NCI-H2171 (cell line): ENCODE data around the gene CHCHD5.
"Not testable (repeated sequence)": the region's sequence is repeated elsewhere in the genome, so short reads cannot be mapped to it uniquely, and the experiment has no call there.

ENCODE experiments used
- DNase-seq: peaks from one replicate; lab custom pipeline; 2025; lab: John Stamatoyannopoulos, UW

Gene CHCHD5

GRCh38 chr2:112588611-112589045 lies 4.2 kb downstream of the CHCHD5 start:
- DNase-seq: no peak

- DNase-seq: no peak
These were observed 7.0 kb downstream of the CHCHD5 start for GRCh38 chr2:112591413-112591812.

GRCh38 chr2:112593736-112594135 lies 9.3 kb downstream of the CHCHD5 start:
- no peak for DNase-seq

GRCh38 chr2:112597537-112598322 lies 13.3 kb downstream of the CHCHD5 start:
- DNase-seq: no peak

GRCh38 chr2:112600634-112601033 lies 16.2 kb downstream of the CHCHD5 start:
- DNase-seq: no peak

DNA sequence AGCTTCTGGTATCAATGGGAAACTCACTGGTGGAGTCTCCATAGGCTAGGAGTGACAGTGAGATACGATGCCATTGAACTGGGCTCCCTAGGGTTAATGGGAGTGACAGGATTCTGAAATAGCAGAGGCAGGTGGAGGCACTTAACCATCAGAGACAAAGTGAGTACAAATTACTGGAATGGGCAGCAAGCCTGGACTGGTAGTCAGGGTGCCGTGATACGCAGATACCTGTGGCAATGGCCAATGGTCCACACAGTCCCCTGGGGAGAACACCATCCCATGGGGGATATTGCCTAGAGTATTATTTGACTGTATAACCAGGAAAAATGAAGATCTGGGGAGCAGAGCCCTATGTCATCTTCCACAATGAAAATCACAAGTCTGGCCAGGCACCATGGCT lies 17.3 kb downstream of the CHCHD5 start:
- no peak for DNase-seq

DNA sequence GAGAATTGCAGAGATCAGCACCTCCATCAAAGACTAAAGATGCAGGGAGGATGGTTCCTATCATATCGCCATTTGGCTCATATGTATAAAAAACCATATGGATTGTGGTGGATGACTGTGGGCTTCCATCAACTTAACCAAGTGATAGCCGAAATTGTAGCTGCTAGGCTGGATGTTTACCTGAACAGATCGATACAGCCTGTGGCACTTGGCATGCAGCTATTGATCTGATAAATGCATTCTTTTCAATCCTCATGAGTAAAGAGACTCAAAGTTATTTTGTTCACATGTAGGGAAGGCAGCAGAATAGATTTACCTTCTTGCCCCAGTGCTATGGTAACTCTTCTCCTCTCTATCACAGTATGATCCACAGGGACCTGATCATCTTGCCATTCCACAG lies 18.5 kb downstream of the CHCHD5 start:
- no peak for DNase-seq

DNA sequence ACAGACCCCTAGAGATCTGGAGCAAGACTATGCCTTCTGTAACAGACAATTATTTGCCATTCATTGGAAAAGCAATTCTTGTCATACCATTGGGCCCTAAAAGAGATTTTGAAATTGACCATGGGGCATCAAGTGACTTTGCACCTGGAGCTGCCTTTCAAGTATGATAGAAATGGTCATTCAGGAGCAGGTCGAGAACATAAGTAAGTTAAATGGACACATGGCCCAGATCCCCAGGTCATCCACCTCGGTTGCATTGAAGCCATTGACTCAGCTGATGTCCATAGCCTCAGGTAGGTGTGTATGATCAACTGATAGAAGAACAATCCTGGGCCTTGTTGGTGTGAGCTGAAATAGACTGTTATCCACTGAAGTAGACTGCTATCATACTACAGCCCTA lies 19.3 kb downstream of the CHCHD5 start:
- DNase-seq: no peak

GRCh38 chr2:112604952-112605351 lies 20.5 kb downstream of the CHCHD5 start:
- DNase-seq: no peak

DNA sequence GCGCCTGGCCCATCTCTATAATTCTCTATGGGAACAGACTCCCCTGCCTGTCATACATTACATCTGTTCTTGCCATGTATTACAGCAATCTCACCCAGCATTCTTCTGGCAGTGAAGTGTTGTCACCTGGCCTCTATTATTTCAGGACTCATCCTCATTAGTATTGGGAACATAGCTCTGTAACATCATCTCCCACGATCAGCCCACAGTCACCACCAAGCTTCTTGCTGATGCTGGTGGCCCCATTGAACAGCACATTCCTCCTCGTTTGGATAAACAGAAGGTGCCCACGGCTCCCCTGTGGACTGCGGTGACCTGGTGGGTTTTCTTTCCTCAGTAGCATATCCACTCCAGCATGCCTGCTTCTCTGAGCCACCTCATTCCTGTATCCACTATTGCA lies 21.5 kb downstream of the CHCHD5 start:
- DNase-seq: no peak

GRCh38 chr2:112606547-112606946 lies 22.1 kb downstream of the CHCHD5 start:
- DNase-seq: no peak

DNA sequence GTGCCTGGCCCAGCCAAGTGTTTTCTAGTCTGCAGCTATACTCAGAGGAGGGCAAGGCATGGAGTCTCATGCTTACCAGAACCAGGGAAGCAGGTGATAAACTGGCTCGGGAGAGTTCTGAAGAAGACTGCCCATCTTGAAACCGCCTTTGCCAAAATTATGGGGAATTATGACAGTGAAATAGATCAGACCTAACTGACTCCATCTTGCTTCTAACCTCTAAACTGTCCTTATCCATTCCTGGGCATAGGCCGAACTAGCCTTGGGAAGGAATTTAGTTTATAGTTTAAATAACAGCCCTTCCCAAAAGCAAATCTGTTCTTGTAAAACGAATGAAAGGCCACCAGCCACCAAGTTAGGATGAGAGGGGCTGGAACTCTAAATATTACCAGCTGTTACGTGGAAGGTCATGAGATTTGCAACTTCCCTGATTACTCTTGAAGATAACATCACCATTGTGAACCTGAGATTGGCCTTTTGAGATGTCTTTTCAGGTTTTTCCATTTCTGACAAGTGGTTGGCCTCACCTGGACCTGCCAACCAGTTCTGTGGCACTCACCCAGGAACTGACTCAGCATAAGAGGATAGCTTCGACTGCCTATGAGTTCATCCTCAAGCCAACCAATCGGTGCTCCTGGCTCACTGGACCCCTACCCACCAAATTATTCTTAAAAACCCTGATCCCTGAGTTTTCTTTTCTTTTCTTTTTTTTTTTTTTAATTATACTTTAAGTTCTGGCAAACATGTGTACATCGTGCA lies 23.4 kb downstream of the CHCHD5 start:
- DNase-seq: no peak

DNA sequence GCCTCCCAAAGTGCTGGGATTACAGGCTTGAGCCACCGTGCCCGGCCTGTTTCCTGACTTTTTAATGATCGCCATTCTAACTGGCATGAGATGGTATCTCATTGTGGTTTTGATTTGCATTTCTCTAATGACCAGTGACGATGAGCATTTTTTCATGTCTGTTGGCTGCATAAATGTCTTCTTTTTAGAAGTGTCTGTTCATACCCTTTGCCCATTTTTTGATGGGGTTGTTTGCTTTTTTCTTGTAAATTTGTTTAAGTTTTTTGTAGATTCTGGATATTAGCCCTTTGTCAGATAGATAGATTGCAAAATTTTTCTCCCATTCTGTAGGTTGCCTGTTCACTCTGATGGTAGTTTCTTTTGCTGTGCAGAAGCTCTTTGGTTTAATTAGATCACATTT lies 24.9 kb downstream of the CHCHD5 start:
- not testable (repeated sequence) for DNase-seq

- not testable (repeated sequence) for DNase-seq
These were observed 27.9 kb downstream of the CHCHD5 start for GRCh38 chr2:112612283-112612682.

DNA sequence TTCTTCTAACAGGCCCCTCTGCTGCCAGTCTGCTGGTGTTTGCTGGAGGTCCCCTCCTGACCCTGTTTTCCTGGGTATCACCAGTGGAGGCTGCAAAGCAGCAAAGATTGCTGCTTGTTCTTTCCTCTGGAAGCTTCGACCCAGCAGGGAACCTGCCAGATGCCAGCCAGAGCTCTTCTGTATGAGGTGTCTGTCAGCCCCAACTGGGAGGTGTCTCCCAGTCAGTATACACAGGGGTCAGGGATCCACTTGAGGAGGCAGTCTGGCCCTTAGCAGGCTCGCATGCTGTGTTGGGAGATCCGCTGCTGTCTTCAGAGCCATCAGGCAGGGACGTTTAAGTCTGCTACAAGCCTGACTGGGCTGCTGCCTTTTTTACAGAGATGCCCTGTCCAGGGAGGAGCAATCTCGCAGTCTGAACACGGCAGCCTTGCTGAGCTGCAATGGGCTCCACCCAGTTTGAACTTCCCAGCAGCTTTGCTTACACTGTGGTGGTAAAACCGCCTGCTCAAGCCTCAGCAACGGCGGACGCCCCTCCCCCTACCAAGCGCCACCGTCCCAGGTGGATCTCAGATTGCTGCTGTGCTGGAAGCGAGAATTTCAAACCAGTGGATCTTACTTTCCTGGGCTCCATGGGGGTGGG lies 29.9 kb downstream of the CHCHD5 start:
- DNase-seq: peak; percentile 2

GRCh38 chr2:112615051-112615450 lies 30.6 kb downstream of the CHCHD5 start:
- DNase-seq: no peak

DNA sequence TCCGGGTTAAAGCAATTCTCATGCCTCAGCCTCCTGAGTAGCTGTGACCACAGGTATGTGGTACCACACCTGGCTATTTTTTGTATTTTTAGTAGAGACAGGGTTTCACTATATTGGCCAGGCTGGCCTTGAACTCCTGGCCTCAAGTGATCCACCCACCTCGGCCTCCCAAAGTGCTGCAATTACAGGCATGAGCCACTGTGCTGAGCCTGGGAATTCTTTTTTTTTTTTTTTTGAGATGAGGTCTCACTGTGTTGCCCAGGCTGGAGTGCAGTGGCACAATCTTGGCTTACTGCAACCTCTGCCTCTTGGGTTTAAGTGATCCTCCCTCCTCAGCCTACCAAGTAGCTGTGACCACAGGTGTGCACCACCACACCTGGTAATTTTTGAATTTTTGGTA lies 31.4 kb downstream of the CHCHD5 start:
- not testable (repeated sequence) for DNase-seq

DNA sequence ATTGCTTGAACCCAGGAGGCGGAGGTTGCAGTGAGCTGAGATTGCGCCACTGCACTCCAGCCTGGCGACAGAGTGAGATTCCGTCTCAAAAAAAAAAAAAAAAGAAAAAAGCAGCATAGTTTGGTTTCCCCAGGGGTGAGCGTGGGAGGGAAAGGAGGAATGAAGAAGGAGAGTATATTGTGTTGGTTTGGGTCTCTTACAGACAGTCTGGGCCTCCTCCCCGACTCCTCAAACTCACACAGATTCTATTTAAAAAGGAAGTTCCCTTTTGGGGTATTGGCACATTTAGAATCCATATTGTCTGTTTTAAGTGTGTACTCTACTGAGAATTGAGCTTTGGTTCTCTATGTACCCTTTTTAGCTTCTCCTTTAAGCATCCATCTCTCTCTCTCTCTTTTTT lies 34.0 kb downstream of the CHCHD5 start:
- DNase-seq: no peak

GRCh38 chr2:112621790-112622527 lies 37.5 kb downstream of the CHCHD5 start:
- no peak for DNase-seq

- DNase-seq: no peak
These were observed 38.1 kb downstream of the CHCHD5 start for GRCh38 chr2:112622528-112622849.

DNA sequence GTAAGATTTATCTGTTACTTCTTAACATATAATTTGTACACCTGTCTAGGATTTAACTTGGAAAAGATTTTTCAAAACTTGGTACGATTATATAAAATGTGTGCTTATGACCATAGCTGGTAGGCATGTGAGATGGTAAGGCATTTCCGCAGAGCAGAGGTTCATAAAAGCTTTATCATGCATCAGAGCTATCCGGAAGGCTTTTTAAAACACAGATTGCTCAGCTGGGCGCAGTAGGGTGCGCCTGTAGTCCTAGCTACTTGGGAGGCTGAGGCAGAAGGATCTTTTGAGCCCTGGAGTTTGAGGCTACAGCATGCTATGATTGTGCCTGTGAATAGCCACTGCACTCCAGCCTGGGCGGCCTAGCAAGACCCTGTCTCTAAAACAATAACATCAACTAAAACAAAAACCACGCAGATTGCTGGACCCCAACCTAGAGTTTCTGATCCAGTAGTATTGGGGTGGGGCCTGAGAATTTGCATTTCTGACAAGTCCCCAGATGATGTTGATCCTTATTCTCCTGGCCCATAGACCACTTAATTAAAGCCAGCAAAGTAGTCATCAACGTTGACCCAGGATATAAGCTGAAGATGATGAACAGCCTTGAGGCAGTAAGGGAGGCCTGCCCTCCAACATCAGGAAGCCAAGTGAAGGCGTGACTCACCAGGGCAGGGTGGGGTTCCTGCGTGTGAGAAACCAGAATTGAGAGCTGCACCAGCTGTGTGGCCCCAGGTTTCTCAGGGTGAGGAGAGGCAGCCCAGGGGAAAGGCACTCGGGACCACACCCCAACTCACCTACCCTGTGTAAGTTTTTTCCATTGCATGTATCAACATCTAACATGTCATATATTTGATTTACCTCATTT lies 39.7 kb downstream of the CHCHD5 start:
- no peak for DNase-seq
